GM12878 (cell line): ENCODE measurements around the gene FGFR4. TPM values are rescaled to one million over a fixed set of nuclear protein-coding genes. Genes with fewer than 3 reads are reported as not detected.

Source experiments
- CHD1 ChIP-seq: IDR thresholded peaks from 2 replicates; pipeline ENCODE4 v1.6.1; 2012; ENCODE audit warnings: low read depth, low read length, improper control_type of control experiment
- HCFC1 ChIP-seq: fragments of 150-350 bp; IDR thresholded peaks from 2 replicates; pipeline ENCODE4 v1.6.1; 2014; ENCODE audit warnings: low read length
- HDAC6 ChIP-seq: fragments of 200-600 bp; sonication (generic); IDR thresholded peaks from one replicate; pipeline ENCODE4 v1.8.0; 2017; ENCODE audit warnings: antibody characterized with exemption; ENCODE audit not compliant: unreplicated experiment
- IKZF1 ChIP-seq: fragments of 450-650 bp; conservative IDR thresholded peaks from 2 replicates; pipeline ENCODE4 v1.6.1; 2017; ENCODE audit warnings: antibody characterized with exemption, mild to moderate bottlenecking
- IKZF2 ChIP-seq, 2 experiments: fragments of 450-650 bp; IDR thresholded peaks; 2 replicates each; pipeline ENCODE4 v1.6.1; 2017; ENCODE audit warnings: mild to moderate bottlenecking in 2 of 2, moderate library complexity in 2 of 2
- JUNB ChIP-seq: IDR thresholded peaks from 2 replicates; pipeline ENCODE4 v1.6.1; 2016; ENCODE audit warnings: antibody characterized with exemption, mild to moderate bottlenecking
- KAT2A ChIP-seq: conservative IDR thresholded peaks from 2 replicates; pipeline ENCODE4 v1.6.1; 2011; ENCODE audit warnings: low read depth, low read length; ENCODE audit not compliant: control insufficient read depth
- MYB ChIP-seq: fragments of 150-350 bp; IDR thresholded peaks from 2 replicates; pipeline ENCODE4 v1.6.1; 2014; ENCODE audit warnings: mild to moderate bottlenecking, low read depth, low read length, borderline replicate concordance
- NR2C1 ChIP-seq: fragments of 450-650 bp; IDR thresholded peaks from 2 replicates; pipeline ENCODE4 v1.6.1; 2017; ENCODE audit warnings: antibody characterized with exemption, mild to moderate bottlenecking, moderate library complexity
- POLR2AphosphoS5 ChIP-seq: IDR thresholded peaks from 2 replicates; pipeline ENCODE4 v1.6.1; 2011; ENCODE audit warnings: mild to moderate bottlenecking, low read length, inconsistent platforms
- RFX5 ChIP-seq: IDR thresholded peaks from 2 replicates; pipeline ENCODE4 v1.6.1; 2011; ENCODE audit warnings: low read depth, low read length, improper control_type of control experiment
- SREBF1 ChIP-seq: IDR thresholded peaks from 2 replicates; pipeline ENCODE4 v1.6.1; 2012; ENCODE audit warnings: mild to moderate bottlenecking, low read length
- SUZ12 ChIP-seq: fragments of 200-600 bp; sonication (generic); IDR thresholded peaks from one replicate; pipeline ENCODE4 v1.6.1; 2018; ENCODE audit warnings: antibody characterized with exemption, mild to moderate bottlenecking; ENCODE audit not compliant: unreplicated experiment
- TBL1XR1 ChIP-seq: IDR thresholded peaks from 2 replicates; pipeline ENCODE4 v1.6.1; 2012; ENCODE audit warnings: low read depth, low read length, improper control_type of control experiment
- TCF12 ChIP-seq: IDR thresholded peaks from 2 replicates; pipeline ENCODE4 v1.6.1; 2011; ENCODE audit warnings: low read depth, mild to moderate bottlenecking, low read length
- ZNF24 ChIP-seq: fragments of 450-650 bp; IDR thresholded peaks from 2 replicates; pipeline ENCODE4 v1.6.1; 2017; ENCODE audit warnings: antibody characterized with exemption, mild to moderate bottlenecking
- ZNF274 ChIP-seq: IDR thresholded peaks from one replicate; pipeline ENCODE4 v1.8.0; 2011; ENCODE audit not compliant: insufficient read length, insufficient read depth
- ZNF384 ChIP-seq: IDR thresholded peaks from 2 replicates; pipeline ENCODE4 v1.6.1; 2012; ENCODE audit warnings: low read depth, mild to moderate bottlenecking, low read length, improper control_type of control experiment, borderline replicate concordance
- polyA plus RNA-seq, 11 experiments: library from polyadenylated mRNA; depleted of rRNA in 4 of 11; unstranded in 6 of 11; stranded (reverse) in 5 of 11; fragments of >200 nt; fragmentation: Nextera tagmentation in 4 of 11; fragmentation: Illumina TruSeq in 1 of 11; extraction: Ambion mirVana in 4 of 11; extraction: Trizol in 1 of 11; gene quantifications; 1 replicate in 1 of 11; 2 replicates in 10 of 11; pipeline versions ENCODE4 v1.2.1 to v1.2.3, GENCODE V29; 2011 to 2016; ENCODE audit warnings: inconsistent platforms in 2 of 11, missing spikeins in 2 of 11, low read depth in 1 of 11
- total RNA-seq, 4 experiments: library from RNA; depleted of rRNA in 3 of 4; stranded (reverse); fragments of >200 nt in 3 of 4; fragmentation: Illumina TruSeq in 1 of 4; extraction: Trizol in 1 of 4; gene quantifications; 2 replicates each; pipeline versions ENCODE4 v1.2.1 to v1.2.3, GENCODE V29; 2013 to 2021
- TF ChIP-seq, protein P1 (sequence below): fragments of 450-650 bp; IDR thresholded peaks from 2 replicates; pipeline ENCODE4 v1.6.1; 2017; ENCODE audit warnings: mild to moderate bottlenecking, low read depth, inconsistent platforms; ENCODE audit not compliant: poor library complexity, severe bottlenecking
- TF ChIP-seq, protein P2 (sequence below): IDR thresholded peaks from 2 replicates; pipeline ENCODE4 v1.6.1; 2012; ENCODE audit warnings: mild to moderate bottlenecking, low read depth, low read length
- TF ChIP-seq, protein P3 (sequence below): IDR thresholded peaks from 2 replicates; pipeline ENCODE4 v1.6.1; 2011; ENCODE audit warnings: low read depth, low read length, improper control_type of control experiment, borderline replicate concordance
- TF ChIP-seq, protein P4 (sequence below): fragments of 450-650 bp; IDR thresholded peaks from 2 replicates; pipeline ENCODE4 v1.6.1; 2018; ENCODE audit warnings: mild to moderate bottlenecking, low read depth, moderate library complexity; ENCODE audit not compliant: partially characterized antibody

FGFR4 gene
- total and polyA plus RNA-seq, 10 of the 15 experiments (the other 5 are each of a cell fraction or from before 2014, with no cell fraction given): 0.17 to 0.77 (median 0.28) TPM; not detected in 5

DNA sequence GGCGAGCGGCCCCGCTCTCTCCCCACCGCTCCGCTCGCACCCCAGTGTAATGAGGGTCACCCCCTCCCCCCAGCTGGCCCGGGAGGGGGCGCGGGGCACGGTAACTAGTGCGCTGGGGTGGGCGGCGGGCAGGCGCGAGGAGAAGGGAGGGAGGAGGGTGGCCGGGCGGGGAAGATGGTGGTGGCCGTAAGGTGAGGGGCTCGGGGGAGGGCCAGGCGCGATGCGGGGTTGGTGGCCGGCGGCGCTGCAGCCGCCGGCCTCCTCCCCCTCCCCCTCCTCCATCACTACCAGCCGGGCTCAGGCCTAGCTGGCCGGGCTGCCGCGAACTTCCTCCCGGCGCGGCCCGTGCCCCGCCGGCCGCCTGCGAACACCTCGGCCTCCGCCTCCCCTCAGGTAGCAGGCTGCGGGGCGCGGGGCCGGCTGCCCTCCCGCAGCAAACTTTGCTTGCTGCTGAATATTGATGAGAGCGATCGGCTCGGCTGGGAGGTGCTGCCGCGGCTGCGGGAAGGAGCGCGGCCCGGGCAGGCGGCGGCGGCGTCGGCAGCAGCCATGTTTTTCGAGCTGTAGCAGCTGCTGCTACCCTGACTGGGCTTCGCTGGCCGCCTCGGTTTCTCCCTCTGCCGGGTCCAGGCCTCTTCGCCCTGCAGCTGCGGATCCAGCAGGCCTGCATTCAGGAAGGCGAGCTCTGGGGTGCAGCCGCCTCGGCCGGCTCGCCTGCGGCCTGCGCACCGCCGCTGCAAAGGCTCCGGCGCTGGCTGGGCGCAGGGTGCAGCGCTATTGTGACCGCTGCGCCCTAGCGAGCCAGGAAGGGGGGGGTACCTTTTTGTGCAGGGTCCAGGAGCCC, 47.4 kb downstream of the FGFR4 start (continued):
- TF ChIP-seq, protein P1, sequence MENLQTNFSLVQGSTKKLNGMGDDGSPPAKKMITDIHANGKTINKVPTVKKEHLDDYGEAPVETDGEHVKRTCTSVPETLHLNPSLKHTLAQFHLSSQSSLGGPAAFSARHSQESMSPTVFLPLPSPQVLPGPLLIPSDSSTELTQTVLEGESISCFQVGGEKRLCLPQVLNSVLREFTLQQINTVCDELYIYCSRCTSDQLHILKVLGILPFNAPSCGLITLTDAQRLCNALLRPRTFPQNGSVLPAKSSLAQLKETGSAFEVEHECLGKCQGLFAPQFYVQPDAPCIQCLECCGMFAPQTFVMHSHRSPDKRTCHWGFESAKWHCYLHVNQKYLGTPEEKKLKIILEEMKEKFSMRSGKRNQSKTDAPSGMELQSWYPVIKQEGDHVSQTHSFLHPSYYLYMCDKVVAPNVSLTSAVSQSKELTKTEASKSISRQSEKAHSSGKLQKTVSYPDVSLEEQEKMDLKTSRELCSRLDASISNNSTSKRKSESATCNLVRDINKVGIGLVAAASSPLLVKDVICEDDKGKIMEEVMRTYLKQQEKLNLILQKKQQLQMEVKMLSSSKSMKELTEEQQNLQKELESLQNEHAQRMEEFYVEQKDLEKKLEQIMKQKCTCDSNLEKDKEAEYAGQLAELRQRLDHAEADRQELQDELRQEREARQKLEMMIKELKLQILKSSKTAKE: no peak
- TF ChIP-seq, protein P2, sequence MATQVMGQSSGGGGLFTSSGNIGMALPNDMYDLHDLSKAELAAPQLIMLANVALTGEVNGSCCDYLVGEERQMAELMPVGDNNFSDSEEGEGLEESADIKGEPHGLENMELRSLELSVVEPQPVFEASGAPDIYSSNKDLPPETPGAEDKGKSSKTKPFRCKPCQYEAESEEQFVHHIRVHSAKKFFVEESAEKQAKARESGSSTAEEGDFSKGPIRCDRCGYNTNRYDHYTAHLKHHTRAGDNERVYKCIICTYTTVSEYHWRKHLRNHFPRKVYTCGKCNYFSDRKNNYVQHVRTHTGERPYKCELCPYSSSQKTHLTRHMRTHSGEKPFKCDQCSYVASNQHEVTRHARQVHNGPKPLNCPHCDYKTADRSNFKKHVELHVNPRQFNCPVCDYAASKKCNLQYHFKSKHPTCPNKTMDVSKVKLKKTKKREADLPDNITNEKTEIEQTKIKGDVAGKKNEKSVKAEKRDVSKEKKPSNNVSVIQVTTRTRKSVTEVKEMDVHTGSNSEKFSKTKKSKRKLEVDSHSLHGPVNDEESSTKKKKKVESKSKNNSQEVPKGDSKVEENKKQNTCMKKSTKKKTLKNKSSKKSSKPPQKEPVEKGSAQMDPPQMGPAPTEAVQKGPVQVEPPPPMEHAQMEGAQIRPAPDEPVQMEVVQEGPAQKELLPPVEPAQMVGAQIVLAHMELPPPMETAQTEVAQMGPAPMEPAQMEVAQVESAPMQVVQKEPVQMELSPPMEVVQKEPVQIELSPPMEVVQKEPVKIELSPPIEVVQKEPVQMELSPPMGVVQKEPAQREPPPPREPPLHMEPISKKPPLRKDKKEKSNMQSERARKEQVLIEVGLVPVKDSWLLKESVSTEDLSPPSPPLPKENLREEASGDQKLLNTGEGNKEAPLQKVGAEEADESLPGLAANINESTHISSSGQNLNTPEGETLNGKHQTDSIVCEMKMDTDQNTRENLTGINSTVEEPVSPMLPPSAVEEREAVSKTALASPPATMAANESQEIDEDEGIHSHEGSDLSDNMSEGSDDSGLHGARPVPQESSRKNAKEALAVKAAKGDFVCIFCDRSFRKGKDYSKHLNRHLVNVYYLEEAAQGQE: no peak
- no peak for TF ChIP-seq SUZ12
- TF ChIP-seq, protein P3, sequence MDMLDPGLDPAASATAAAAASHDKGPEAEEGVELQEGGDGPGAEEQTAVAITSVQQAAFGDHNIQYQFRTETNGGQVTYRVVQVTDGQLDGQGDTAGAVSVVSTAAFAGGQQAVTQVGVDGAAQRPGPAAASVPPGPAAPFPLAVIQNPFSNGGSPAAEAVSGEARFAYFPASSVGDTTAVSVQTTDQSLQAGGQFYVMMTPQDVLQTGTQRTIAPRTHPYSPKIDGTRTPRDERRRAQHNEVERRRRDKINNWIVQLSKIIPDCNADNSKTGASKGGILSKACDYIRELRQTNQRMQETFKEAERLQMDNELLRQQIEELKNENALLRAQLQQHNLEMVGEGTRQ: no peak
- no peak for TF ChIP-seq JUNB
- no peak for TF ChIP-seq KAT2A
- no peak for TF ChIP-seq RFX5
- no peak for TF ChIP-seq NR2C1
- TF ChIP-seq ZNF24: 0 out of 2 replicates have a peak, but pooled peaks have one; percentile 5
- no peak for TF ChIP-seq HDAC6
- no peak for TF ChIP-seq HCFC1
- TF ChIP-seq, protein P4, sequence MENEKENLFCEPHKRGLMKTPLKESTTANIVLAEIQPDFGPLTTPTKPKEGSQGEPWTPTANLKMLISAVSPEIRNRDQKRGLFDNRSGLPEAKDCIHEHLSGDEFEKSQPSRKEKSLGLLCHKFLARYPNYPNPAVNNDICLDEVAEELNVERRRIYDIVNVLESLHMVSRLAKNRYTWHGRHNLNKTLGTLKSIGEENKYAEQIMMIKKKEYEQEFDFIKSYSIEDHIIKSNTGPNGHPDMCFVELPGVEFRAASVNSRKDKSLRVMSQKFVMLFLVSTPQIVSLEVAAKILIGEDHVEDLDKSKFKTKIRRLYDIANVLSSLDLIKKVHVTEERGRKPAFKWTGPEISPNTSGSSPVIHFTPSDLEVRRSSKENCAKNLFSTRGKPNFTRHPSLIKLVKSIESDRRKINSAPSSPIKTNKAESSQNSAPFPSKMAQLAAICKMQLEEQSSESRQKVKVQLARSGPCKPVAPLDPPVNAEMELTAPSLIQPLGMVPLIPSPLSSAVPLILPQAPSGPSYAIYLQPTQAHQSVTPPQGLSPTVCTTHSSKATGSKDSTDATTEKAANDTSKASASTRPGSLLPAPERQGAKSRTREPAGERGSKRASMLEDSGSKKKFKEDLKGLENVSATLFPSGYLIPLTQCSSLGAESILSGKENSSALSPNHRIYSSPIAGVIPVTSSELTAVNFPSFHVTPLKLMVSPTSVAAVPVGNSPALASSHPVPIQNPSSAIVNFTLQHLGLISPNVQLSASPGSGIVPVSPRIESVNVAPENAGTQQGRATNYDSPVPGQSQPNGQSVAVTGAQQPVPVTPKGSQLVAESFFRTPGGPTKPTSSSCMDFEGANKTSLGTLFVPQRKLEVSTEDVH: no peak
- no peak for TF ChIP-seq IKZF2 (IDR thresholded peaks at IDR 0.05)
- TF ChIP-seq CHD1: no peak
- TF ChIP-seq IKZF1: peak; percentile 46
- TF ChIP-seq TBL1XR1: no peak
- TF ChIP-seq TCF12: 0 out of 2 replicates have a peak, but pooled peaks have one; percentile 3
- TF ChIP-seq ZNF274: no peak
- no peak for TF ChIP-seq SREBF1
- TF ChIP-seq MYB: no peak
- TF ChIP-seq POLR2AphosphoS5: 0 out of 2 replicates have a peak, but pooled peaks have one; percentile 26
- no peak for TF ChIP-seq ZNF384
